ENCODE results near the gene CPT1B. TPM values are rescaled to one million over a fixed set of nuclear protein-coding genes. Genes with fewer than 3 reads are reported as not detected.

Gene CPT1B
- total RNA-seq, 1 donor from 2014 or later: 3.4 TPM

DNA sequence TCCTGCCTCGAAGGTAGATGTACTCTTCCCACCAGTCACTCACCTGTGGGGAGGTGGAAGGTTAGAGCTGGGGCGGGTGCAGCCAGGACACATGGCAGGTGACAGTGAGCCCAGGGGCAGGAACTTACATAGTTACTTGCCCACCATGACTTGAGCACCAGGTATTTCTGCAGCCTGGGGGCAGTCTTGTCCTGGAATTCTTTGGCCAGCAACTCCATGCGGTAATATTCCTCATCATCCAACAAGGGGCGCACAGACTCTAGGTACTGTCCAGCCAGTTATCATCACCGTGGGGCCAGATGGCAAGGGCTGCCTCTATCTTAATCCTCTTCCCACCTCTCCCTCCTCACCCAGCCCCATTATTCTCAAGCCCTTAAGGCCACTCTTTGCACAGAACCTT lies 2.2 kb downstream of the CPT1B start:
- peaks cover 6% of the 10 kb centered on the region for H3K36me3 ChIP-seq (ENCODE audit: control insufficient read depth, insufficient read depth, low read length)
- peak; percentile 51 for DNase-seq (ENCODE audit: low read depth)
- no peak for FAIRE-seq
- no peaks in the 10 kb centered on the region for H3K27me3 ChIP-seq (ENCODE audit: control insufficient read depth, insufficient read depth, low read length)
- TF ChIP-seq, protein P1, sequence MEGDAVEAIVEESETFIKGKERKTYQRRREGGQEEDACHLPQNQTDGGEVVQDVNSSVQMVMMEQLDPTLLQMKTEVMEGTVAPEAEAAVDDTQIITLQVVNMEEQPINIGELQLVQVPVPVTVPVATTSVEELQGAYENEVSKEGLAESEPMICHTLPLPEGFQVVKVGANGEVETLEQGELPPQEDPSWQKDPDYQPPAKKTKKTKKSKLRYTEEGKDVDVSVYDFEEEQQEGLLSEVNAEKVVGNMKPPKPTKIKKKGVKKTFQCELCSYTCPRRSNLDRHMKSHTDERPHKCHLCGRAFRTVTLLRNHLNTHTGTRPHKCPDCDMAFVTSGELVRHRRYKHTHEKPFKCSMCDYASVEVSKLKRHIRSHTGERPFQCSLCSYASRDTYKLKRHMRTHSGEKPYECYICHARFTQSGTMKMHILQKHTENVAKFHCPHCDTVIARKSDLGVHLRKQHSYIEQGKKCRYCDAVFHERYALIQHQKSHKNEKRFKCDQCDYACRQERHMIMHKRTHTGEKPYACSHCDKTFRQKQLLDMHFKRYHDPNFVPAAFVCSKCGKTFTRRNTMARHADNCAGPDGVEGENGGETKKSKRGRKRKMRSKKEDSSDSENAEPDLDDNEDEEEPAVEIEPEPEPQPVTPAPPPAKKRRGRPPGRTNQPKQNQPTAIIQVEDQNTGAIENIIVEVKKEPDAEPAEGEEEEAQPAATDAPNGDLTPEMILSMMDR (IDR thresholded peaks at IDR 0.05; ENCODE audit: insufficient read depth, low read length, severe bottlenecking): peak; percentile 38
- no peak overlapping the region for H3K4me3 ChIP-seq (ENCODE audit: low read depth, low read length)

DNA sequence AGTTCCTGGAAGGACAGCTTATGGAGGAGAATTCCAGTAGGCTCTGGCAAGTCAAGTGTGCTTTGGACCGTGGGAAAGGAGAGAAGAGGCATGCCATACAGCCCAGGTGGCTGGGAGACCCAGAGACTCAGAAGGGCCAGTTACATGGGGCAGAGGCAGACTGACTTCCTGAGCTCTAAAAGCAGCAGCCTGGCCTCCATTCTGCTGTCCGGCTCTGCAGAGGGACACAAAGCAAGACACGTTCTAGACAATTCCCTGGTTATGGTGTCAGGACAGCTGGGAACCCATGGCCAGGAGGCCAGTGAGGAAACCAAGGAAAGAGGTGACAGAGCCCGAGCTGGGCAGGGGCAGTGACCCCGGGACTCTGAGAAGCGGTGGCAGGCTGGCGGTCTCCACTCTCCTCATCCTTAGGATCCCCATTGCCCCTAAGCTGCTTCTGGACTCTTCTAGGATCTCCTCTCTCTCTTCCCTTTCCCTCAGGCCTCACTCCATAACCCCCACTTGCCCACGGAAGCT lies 2.7 kb downstream of the CPT1B start:
- FAIRE-seq (no peak), DNase-seq (ENCODE audit: low read depth) (no peak)
- Histone ChIP-seq H3K27me3 (ENCODE audit: control insufficient read depth, insufficient read depth, low read length) (no peaks in the 10 kb centered on the region), H3K4me3 (ENCODE audit: low read depth, low read length) (no peak overlapping the region), H3K36me3 (ENCODE audit: control insufficient read depth, insufficient read depth, low read length) (peaks cover 6% of the 10 kb centered on the region)
- TF ChIP-seq, protein P1 (IDR thresholded peaks at IDR 0.05; ENCODE audit: insufficient read depth, low read length, severe bottlenecking): no peak

DNA sequence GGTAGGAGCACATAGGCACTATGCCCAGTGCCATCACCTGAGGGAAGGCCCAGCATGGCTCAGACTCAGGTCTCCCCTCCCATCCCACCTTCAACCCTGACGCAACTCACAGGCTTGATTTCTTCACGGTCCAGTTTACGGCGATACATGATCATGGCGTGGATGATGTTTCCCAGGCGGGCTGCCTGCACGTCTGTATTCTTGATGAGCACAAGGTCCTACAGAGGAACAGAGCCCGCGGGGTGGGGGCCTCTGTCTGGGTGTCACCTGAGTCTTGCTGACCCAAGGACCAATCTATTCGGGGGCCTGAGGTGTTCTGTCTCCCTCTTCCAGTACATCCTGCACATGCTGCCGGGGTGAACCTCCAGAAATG lies 3.9 kb downstream of the CPT1B start:
- DNase-seq (ENCODE audit: low read depth) (no peak), FAIRE-seq (peak; percentile 70)
- H3K27me3 ChIP-seq (ENCODE audit: control insufficient read depth, insufficient read depth, low read length): no peaks in the 10 kb centered on the region
- H3K36me3 ChIP-seq (ENCODE audit: control insufficient read depth, insufficient read depth, low read length): peaks cover 3% of the 10 kb centered on the region
- no peak overlapping the region for H3K4me3 ChIP-seq (ENCODE audit: low read depth, low read length)
- TF ChIP-seq, protein P1 (IDR thresholded peaks at IDR 0.05; ENCODE audit: insufficient read depth, low read length, severe bottlenecking): no peak

DNA sequence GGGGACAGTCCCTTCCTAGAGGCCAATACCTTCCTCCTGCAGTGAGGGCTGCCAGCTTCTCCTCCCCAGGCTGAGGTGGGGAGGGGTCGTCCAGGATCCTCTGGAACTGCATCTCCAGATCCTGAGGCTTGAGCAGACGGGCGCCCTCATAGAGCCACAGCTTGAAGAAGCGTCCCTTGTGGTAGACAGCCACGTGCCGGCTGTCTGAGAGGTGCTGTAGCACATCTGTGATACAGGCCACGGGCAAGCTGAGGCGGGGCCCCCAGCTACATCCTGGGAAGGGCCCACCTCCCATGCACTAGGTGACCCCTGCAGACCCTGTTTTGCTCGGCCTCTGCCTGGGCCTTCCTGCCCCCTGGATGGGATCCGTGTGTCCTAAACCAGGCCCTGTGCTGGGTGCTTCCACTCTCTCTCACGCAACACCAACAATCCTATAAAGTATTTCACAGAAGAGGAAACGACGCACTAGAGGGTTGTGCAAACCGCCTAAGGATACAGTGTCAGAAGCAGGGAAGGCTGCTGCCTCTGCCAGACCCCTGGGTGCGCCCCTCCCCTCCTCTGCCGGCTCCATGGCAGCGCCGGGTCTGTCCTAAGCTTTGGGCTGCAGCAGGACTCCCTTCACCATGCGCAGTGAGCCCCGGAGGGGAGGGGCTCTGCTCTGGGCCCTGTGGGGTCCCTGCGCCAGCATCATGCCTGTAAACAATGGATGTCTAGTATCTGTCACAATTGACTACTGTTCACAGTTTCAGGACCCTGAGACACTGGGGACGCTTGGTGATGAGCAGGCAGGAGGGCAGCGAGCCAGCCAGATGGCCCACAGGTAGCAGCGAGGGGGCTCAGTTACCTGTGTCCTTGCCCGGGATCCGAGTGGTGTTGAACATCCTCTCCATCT lies 4.5 kb downstream of the CPT1B start:
- FAIRE-seq: no peak

DNA sequence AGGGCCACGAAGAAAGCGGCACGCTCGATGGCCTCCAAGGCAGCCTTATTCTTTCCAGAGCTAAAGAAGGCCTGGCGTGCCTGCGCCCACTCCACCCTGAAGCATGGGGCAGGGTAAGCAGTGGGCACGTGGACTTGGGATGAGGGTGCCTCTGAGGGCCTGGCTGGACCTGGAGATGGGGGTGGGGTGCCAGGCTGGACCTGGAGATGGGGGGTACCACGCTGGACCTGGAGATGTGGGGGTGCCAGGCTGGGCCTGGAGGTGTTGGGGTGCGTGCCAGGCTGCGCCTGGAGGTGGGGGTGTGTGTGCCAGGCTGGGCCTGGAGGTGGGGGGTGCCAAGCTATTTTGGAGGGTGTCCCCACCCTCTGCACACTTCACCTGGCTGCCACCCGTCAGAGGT lies 5.3 kb downstream of the CPT1B start:
- no peak overlapping the region for H3K4me3 ChIP-seq (ENCODE audit: low read depth, low read length)
- no peaks in the 10 kb centered on the region for H3K27me3 ChIP-seq (ENCODE audit: control insufficient read depth, insufficient read depth, low read length)
- DNase-seq (ENCODE audit: low read depth) (no peak), FAIRE-seq (no peak)
- peaks cover 1% of the 10 kb centered on the region for H3K36me3 ChIP-seq (ENCODE audit: control insufficient read depth, insufficient read depth, low read length)
- TF ChIP-seq, protein P1 (IDR thresholded peaks at IDR 0.05; ENCODE audit: insufficient read depth, low read length, severe bottlenecking): no peak

More for the DNA sequence above, 4.5 kb downstream of the CPT1B start:
- Histone ChIP-seq H3K36me3 (ENCODE audit: control insufficient read depth, insufficient read depth, low read length) (peaks cover 1% of the 10 kb centered on the region), H3K4me3 (ENCODE audit: low read depth, low read length) (no peak overlapping the region), H3K27me3 (ENCODE audit: control insufficient read depth, insufficient read depth, low read length) (no peaks in the 10 kb centered on the region)
- no peak for DNase-seq (ENCODE audit: low read depth)
- TF ChIP-seq, protein P1 (IDR thresholded peaks at IDR 0.05; ENCODE audit: insufficient read depth, low read length, severe bottlenecking): no peak

Data from bronchial epithelial cell (primary cell).